NCI-H1105 (cell line): ENCODE data around the gene IL13.
"Not testable (repeated sequence)": the region's sequence is repeated elsewhere in the genome, so short reads cannot be mapped to it uniquely, and the experiment has no call there.

ENCODE experiments used
- DNase-seq: peaks from one replicate; lab custom pipeline; 2025; lab: John Stamatoyannopoulos, UW

The IL13 gene

GRCh38 chr5:132688536-132689339, 30.8 kb downstream of the IL13 start:
- no peak for DNase-seq

- DNase-seq = no peak
Measured at GRCh38 chr5:132689513-132689912, 31.5 kb downstream of the IL13 start.

- DNase-seq = no peak
Measured at GRCh38 chr5:132690156-132690555, 32.2 kb downstream of the IL13 start.

GRCh38 chr5:132691755-132692631, 34.0 kb downstream of the IL13 start:
- not testable (repeated sequence) for DNase-seq

- no peak for DNase-seq
Measured at GRCh38 chr5:132692632-132692967, 34.6 kb downstream of the IL13 start.

GRCh38 chr5:132695956-132696355, 38.0 kb downstream of the IL13 start:
- DNase-seq = no peak

GRCh38 chr5:132704875-132705274, 46.9 kb downstream of the IL13 start:
- DNase-seq = no peak

- no peak for DNase-seq
Measured at GRCh38 chr5:132708645-132709044, 50.7 kb downstream of the IL13 start.
